NOMO-1 treated with DMSO at 0.1 percent for 48 hours (cell line): ENCODE results near the gene RSPH1.

ENCODE experiments used
- DNase-seq: peaks from one replicate; lab custom pipeline; 2025; ENCODE audit not compliant: unreplicated experiment; lab: John Stamatoyannopoulos, UW

Gene RSPH1

GRCh38 chr21:42431196-42431595, 64.8 kb downstream of the RSPH1 start:
- DNase-seq, result no peak

GRCh38 chr21:42430521-42430920, 65.5 kb downstream of the RSPH1 start:
- DNase-seq, result no peak

- no peak for DNase-seq
These were observed 66.2 kb downstream of the RSPH1 start for GRCh38 chr21:42429856-42430255.

- DNase-seq, result no peak
These were observed 67.0 kb downstream of the RSPH1 start for GRCh38 chr21:42429021-42429420.

DNA sequence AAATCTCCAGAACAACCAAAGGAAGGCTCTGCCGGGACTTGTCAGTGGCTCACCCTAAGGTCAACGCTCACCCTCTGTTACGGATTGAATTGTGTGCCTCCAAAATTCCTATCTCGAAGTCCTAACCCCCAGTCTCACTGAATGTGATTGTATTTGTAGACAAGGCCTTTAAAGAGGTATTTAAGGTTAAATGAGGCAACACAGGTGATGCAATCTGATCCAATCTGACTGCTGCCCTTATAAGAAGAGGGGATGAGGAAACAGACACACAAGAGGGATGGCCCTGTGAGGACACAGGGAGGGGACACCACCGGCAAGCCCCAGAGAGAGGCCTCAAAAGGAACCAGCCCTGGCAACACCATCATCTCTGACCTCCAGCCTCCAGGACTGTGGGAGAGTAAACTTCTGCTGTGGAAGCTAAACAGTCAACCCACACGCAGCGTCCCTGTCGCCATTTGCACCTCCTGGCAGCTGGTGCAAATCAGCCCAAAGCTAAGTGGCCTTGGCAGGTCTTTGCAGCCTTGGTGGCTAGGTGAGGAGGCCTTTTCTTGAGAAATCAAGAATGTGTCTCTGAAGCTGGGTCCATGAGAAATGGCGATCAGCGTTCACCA, 68.1 kb downstream of the RSPH1 start:
- no peak for DNase-seq

GRCh38 chr21:42426876-42427480, 69.0 kb downstream of the RSPH1 start:
- DNase-seq, result no peak

DNA sequence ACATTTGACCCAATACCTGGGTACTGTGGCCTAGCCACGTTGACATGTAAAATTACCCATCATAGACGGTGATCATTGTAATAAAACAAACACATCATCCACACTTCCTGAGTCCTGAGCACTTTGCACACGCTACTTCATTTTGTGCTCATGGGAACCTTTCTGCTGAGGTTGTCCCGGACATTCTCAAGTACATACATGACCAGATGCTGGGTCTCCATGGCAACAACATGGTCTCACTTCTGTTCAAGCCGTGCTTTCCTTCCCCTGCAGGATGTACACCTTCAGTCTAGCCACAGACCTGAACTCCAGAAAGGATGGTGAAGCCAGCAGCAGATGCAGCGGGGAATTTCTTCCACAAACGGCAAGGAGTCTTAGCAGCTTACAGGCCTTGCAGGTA, 69.6 kb downstream of the RSPH1 start:
- no peak for DNase-seq

DNA sequence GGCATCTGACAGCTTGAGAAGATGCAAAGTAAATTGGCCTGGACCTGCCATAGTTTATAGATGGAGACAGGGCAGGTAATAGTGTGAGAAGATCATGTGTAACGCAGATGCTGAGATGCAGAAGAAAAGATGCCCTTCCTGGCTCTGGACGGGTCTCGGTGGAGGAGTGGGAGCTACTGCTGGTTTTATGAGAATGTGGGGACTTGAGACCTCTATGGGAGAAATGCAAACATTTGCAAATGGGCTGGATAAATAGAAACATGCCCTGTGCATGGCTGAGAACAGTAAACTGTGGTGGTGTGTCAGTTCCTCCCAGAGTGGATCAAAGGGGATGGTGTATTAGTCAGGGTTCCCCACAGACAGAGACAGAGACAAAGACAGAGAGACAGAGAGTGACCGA, 70.4 kb downstream of the RSPH1 start:
- DNase-seq, result no peak

DNA sequence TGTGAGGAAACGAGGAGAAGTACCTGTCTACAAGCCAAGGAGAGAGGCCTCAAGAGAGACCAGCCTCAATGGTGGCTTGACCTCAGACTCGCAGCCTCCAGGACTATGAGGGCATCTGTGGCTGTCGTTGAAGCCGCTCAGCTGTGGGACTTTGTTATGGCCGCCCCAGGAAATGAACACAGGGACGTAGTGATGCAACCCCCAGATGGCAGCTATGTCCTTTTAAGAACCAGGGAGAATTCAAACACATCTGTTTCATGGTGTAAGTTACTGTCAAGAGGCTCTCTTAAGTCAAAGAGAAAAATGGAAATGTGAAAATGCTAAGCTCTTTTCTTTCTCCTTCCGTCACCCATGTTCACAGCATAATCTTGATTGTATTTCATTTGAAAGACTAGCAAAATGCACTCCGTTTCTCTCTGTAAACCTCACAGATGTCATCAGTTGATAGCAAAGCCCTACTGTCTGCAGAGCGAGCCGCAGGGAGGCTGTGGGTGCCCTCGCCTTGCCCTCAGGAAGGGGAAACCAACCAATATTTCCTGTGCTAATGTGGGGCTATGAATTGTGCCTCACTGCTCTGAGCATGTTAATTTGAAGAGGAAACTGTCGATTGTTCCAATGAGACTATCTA, 71.0 kb downstream of the RSPH1 start:
- DNase-seq, result peak; percentile 21

DNA sequence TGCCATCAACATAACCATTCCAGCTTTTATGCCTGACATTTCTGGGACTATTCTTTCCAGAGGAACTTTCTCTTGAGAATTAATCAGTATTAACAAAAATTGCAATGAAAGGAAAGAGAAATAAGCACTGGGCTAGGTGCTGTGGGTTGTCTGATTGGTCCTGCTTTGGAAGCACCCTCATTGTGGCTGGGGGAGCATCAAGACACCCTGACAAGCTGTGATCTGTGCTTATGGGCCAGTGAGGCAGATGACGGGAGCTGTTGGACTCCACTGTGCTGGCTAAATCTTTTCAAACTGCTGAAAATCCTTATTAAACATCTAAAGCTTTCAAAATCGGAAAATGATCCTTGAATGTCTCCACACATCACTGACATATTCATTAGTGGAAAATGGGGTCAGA, 72.3 kb downstream of the RSPH1 start:
- no peak for DNase-seq

- no peak for DNase-seq
These were observed 72.8 kb downstream of the RSPH1 start for GRCh38 chr21:42423197-42423675.
